Stimulated activated CD4-positive, alpha-beta T cell treated with anti-CD3 and anti-CD28 coated beads, Interleukin-4, amount 100 ng/mL, for 4 hours (primary cell): ENCODE results near the gene CYP26A1.
"Not testable (repeated sequence)": the region's sequence is repeated elsewhere in the genome, so short reads cannot be mapped to it uniquely, and the experiment has no call there.

Source experiments
- DNase-seq, 2 experiments: peaks; one replicate each; pipeline ENCODE4 v3.0.0-alpha.2; 2020

Gene CYP26A1

GRCh38 chr10:93080350-93081046 is 6.8 kb downstream of the CYP26A1 start:
- peak; percentile 23 to 39 for DNase-seq

- no peak for DNase-seq
Measured at GRCh38 chr10:93081318-93081717, 7.6 kb downstream of the CYP26A1 start.

DNA sequence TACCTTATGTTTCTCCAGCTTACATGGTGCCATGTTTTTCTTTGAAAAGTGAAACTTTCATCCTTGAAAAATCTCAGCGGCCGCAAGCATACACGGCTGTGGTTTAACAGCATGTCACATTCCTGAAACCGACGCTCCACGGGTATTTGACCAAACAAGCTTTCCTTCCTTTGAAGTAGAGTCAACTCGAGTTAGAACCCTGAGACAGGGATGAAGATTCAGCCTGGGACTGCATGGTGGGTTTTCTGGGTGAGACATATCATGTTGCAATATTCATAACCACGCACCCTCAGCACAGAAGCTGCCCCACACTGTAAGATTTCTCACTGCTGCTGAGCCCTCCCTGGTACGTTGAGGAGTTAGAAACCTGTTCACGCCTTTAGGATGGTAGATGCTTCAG is 8.1 kb downstream of the CYP26A1 start:
- DNase-seq, result no peak

DNA sequence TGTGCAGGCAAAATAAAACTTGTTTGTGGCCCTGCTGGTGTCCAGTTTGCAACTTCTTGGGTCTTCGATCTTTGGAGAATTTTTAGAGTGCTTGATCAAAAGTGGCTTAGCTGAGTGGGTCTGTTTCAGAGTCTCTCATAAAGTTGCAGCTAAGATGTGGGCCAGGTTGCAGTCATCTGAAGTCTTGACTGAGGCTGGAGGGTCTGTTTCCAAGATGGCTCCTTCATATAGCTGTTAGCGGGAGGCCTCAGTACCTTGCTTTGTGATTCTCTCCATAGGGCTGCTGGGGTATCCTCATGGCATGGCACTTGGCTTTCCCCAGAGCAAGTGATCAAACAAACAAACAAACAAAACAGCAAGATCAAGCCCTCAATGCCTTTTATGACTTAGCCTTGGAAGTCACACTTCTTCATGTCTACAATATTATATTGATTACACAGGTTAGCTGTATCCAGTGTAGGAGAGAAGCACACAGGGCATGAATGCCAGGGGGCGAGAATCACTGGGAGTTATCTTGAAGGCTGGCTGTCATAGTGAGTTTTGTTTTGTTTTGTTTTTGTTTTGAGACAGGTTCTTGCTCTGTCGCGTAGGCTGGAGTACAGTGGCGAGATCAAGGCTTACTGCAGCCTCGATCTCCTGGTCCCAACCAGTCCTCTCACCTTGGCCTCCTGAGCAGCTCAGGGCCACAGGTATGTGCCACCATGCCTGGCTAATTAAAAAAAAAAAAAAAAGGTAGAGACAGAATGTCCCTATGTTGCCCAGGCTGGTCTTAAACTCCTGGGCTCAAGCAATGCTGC is 10.2 kb downstream of the CYP26A1 start:
- DNase-seq, result no peak

GRCh38 chr10:93085272-93085859 is 11.7 kb downstream of the CYP26A1 start:
- DNase-seq, result no peak

DNA sequence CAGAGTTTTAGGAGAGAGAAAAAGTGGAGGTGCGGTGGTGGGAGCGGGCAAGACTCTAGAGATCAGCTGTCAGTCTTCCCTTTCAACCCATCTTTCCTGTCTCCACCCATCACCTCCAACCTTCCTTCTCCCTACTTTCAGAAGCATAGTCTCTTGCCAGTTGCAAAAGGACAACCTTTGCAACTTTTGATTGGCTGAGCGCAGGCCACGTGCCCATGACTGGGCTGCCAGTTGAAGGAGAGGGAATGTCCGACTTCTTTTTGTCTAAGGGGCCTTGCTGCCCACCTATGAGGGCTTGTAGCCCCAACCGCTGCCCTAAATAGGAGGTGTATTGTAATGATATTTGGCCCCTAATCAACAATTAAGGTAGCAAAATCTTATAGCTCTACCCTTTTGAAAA is 12.6 kb downstream of the CYP26A1 start:
- no peak for DNase-seq

GRCh38 chr10:93087846-93088245 is 14.2 kb downstream of the CYP26A1 start:
- no peak for DNase-seq

DNA sequence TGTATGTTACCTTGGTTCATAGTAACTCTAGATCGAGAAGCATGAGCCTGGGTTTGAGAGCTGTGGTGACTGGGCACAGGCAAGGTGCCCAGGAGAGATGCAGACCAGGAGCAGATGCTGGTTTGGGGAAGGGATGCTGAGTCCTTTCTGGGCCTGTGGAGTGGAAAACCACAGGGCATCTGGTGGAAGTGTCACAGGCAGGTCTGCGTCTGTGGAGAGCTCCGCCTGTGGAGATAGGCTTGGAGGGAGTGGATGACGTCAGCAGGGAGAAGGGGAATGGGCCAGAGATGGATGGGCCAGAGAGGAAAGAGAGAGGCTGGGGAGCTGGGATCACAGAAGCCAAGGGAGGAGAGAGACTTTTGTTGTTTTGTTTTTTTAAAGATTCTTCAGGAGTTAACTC is 14.8 kb downstream of the CYP26A1 start:
- no peak for DNase-seq

DNA sequence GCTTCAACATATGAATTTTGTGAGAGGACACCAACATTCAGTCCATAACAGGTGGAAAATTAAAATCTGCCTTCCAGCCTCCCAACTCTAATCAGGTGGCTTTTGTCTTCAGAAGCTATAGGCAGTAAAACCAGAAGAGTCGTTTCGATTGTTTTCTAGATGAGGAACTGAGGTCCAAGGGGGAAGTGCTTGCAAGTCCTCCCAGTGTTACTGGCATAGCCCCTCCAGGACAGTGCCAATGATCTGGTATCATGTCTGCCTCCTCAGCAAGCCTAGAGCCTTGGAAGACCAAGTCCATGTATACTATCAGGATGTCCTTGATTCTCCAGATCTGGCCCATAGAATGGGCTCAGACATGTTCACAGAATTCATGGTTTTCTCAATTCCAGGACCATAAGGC is 16.9 kb downstream of the CYP26A1 start:
- no peak for DNase-seq

DNA sequence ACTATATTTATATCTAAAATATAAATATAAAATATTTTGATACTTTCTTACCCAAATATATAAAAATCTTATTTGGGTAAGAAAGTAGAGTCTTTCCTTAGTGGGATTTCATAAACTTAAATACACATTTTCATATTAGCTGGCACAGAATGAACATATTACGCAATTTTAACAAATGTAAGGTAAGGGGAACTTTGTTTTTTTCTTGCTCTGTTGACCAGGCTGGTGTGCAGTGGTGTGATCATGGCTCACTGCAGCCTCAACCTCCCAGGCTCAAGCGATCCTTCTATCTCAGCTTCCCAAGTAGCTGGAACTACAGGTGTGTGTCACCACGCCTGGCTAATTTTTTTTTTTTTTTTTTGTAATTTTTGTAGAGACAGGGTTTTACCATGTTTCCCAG is 18.3 kb downstream of the CYP26A1 start:
- no peak for DNase-seq

DNA sequence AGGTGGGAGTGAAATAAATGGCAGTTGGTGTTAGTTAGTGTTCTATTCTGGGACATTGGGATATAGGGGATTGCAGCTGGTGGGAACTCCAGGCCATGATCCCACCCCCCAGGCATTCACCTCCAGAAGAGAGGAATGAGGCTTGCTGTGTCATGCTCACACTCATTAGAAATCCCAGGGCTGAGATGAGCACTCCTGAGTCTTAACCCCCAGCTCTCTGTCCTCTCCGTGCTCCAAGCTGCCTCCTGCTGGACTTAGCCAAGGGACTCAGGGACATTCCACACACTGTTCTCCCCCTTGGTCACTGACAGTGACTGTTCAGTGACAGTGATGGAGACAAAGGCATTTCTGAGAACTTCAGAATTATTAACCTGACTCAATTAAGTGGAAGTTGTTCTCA is 21.5 kb downstream of the CYP26A1 start:
- DNase-seq, result no peak

DNA sequence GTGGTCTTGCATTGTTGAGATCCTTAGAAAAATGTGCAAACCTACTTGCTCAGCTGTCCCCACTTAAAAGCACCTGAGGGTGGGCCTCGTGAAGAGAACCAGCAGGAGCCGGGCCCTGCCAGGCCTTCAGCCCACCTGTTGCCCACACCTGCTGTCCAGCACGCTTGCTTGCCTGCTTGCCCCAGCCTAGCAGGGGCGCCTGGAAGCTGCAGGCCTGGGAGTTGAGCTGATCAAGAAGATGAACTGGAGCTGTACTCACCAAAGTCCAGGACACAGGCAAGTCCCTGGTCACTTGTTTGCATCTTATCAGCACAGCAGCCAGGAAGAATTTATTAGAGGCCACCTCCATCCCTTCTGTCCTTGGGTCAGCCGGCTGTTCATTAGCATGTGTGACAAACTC is 23.2 kb downstream of the CYP26A1 start:
- DNase-seq, result no peak

DNA sequence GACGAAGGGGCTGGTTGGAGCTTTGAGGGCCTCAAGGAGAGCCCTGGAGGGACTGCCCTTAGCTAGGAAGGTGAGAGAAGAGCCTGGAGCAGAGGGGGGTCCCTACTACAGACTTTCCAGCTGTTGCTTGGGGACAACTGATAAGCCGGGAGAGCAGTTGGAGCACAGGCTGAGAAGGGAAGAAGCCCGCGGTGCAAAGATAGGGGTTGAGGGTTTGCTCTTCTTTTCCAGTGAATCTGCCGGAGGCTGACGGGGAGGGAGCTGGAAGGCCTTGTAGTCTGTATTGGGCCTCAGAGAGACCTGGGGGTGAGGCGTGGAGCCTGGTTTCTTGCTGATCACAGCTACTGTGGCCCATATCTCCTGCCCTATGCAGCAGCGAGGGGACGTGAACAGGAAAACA is 23.7 kb downstream of the CYP26A1 start:
- DNase-seq, result no peak

GRCh38 chr10:93098816-93099215 is 25.1 kb downstream of the CYP26A1 start:
- DNase-seq, result no peak

DNA sequence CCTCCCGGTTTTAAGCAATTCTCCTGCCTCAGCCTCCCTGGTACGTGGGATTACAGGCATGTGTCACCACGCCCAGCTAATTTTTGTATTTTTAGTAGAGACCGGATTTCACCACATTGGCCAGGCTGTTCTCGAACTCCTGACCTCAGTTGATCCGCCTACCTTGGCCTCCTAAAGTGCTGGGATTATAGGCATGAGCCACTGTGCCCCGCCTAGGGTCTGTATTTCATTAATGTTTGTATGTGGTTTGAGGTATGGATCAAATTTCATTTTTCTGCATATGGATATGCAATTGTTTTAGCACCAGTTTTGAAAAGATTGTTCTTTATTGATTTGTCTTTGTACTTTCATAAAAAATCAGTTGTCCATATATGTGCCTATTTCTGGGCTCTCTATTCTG is 26.0 kb downstream of the CYP26A1 start:
- DNase-seq, result no peak

DNA sequence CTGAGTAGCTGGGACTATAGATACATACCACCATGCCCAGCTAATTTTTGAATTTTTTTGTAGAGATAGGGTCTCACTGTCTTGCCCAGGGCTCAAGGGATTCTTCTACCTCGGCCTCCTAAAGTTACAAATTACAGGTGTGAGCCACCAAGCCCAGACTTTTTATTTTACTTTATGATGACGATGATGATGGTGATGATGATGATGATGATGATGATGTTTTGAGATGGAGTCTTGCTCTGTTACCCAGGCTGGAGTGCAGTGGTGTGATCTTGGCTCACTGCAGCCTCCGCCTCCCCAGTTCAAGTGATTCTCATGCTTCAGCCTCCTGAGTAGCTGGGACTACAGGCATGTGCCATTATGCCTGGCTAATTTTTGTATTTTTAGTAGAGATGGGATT is 27.5 kb downstream of the CYP26A1 start:
- not testable (repeated sequence) for DNase-seq

- no peak for DNase-seq
Measured at GRCh38 chr10:93103953-93104352, 30.3 kb downstream of the CYP26A1 start.

GRCh38 chr10:93106631-93107072 is 33.0 kb downstream of the CYP26A1 start:
- no peak for DNase-seq

DNA sequence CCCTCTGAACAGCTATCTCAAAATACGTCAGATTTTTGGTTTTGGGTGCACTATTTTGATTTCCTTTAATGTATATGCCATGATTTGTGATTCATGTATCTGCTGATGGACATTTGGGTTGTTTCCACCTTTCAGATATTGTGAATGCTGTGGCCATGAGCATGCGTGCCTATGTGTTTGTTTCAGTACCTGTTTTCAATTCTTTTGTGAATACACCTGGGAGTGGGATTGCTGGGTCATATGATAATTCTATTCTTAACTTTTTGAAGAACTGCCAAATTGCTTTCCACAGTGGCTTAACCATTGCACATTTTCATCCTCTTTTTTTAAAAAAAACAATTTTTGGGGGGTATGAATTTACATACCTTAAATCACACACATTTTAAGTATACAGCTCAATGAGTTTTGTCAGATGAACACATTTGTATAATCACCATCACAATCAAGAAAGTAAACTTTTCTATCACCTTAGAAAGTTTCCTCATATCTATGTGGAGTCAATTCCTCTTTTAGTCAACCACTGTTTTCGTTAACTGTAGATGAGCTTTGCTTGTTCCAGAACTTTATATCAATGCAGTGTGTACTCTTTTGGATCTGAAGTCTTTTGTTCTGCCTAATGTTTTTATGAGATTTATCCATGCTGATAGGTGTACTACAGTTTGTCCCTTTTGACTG is 36.9 kb downstream of the CYP26A1 start:
- no peak for DNase-seq

- DNase-seq, result no peak
Measured at GRCh38 chr10:93113042-93113441, 39.3 kb downstream of the CYP26A1 start.

GRCh38 chr10:93115661-93116383 is 42.1 kb downstream of the CYP26A1 start:
- peak; percentile 57 to 62 for DNase-seq

DNA sequence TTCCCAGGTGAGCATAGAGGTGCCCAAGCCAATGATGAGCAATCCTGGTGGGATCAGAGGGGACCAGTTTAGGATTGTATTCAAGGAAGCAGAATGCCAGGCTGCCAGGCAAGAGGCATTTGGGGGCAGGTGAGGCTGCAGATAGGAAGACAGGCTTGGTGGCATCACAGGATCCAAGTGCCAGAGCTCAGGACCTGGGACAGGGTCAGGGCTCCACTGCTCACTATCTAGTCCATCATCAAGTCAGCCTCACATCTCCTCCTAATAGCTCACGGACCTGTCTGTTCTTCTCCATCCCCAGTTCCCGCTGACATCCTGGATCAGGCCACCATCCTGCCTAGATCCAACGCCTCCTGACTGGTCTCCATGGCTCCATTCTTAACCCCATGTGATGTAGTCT is 47.6 kb downstream of the CYP26A1 start:
- no peak for DNase-seq

DNA sequence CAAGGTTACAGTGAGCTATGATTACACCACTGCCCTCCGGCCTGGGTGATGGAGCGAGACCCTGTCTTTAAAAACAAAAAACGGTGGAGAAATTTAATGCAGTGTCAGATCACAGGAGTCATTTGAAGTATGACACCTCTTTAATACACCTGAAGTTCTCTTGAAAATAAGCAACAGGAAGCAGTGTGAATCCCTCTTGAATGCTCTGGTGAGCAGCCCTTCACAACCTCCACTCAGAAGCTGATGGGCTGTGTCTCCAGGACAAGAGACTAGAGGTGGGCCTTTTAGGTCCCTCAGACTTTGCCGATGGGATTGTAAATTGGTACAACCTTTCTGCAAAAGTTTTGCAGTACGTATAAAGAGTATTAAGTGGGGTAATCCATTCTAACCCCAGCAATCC is 50.1 kb downstream of the CYP26A1 start:
- no peak for DNase-seq
